HG03280 (cell line): ENCODE results near the gene CDH13.

Experiments used
- ATAC-seq: cut with Tn5 transposase; IDR thresholded peaks from one replicate; pipeline ENCODE4 v1.9.1; 2021; ENCODE audit warnings: mild to moderate bottlenecking, moderate library complexity; ENCODE audit not compliant: unreplicated experiment

CDH13 gene

DNA sequence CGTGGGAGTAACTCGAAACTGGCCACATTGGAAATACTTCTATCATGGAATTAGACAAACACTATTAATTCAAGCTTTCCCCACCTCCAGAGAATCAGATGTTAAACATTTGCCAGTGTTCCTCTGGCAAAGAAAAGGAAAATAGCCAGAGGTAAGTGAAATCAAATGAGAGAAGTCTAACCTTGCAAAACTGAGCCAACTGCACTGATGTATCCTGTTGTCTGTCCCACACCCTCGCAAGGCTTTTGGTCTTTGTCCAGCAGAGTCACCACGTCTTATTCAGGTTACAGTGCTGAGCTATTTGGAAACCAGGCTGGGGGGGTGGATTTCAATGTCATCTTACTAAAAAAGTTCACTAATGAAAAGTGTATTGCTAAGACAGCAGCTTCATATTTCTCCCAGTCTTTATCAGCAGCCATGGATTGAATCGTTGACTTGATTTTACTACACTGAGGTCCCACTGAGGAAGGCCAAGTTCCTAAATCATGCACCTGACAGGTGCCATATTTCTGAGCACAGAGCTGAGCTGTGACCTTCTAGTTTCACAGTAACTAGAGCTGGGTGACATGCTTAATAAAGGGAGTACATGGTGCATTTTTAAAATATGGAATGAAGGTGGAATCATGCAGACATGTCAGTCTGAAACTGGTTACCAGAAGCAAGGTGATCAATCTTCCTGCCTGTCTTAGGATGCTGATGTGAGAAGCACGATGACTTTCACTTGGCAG is 1095.9 kb downstream of the CDH13 start:
- ATAC-seq: no peak

DNA sequence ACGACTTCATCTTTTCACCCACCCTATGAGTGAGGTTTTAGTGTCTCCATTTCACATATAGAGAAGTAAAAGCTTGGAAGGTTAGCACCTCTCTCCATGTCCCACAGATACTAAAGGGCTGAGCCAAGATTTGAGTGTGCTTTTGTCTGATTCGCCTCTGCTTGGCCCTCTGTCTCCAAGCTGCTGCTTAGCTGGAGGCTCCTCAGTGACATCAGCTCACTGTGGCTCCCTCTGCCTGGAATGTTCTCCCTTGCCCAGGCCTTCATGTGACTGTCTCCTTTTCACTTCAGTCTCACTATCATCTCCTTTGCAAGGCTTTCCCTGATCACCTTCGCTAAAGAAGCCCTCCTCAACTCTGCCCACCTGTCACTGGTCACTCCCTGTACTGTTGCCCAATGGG is 1096.5 kb downstream of the CDH13 start:
- no peak for ATAC-seq

DNA sequence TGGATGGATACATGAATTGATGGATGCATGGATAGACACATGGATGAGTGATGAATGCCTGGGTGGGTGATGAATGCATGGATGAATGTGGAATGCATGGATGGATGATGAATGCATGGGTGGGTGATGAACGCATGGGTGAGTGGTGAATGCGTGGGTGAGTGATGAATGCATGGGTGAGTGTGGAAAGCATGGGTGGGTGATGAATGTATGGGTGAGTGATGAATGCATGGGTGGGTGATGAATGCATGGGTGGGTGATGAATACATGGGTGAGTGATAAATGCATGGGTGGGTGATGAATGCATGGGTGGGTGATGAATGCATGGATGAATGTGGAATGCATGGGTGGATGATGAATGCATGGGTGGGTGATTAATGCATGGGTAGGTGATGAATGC is 1097.1 kb downstream of the CDH13 start:
- ATAC-seq: no peak

DNA sequence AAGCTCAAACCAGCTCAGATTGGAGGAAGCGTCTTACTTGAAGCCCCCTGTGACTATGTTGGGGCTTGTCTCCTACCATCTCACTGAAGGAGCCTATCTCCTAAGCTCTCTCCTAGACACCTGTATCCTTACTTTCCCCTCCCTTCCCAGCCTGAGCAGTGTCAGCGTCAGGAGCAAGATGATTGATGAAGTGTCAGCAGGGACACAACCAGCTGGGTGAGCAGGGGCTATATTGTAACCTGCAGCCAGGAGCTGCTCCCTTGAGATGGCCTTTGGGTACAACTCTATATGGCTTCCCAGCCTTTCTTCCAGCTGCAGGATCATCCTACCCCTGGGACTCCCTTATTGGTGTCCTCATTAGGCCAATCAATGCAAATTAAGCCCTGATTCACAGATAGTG is 1097.8 kb downstream of the CDH13 start:
- ATAC-seq: no peak

DNA sequence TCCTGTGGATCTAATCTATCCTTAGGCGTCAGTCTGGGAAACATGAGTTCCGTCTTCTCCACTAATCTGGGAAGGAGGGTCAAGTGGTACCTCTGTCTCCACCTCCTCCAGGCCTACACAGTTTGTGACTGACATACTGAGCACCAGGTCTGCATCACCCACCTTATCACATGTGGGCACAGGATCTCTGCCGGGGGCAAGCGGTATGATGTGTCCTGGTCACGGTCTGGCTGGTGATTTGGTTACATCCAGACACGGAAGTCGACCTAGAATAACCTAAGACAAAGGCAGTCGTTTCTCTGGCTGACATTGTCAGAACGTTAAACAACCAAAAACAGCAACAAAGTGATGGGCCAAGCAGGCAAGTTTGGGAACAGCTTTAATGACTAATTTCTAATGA is 1098.5 kb downstream of the CDH13 start:
- no peak for ATAC-seq

DNA sequence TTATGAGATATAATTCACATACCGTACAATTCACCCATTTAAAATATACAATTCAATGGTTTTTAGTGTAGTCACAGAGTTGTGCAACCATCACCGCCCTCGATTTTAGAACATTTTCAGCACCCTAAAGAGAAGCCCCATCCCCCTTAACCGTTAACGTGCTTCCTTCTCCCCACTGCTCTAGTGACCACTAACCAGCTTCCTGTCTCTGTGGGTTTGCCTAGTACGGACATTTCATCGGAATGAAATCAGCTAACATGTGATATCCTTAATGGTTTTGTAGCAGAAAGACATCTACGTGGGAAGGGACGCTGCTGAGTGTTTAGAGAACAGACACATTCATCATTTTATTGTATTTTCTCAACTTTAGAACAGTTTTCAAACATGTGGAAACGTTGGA is 1100.2 kb downstream of the CDH13 start:
- ATAC-seq: no peak

DNA sequence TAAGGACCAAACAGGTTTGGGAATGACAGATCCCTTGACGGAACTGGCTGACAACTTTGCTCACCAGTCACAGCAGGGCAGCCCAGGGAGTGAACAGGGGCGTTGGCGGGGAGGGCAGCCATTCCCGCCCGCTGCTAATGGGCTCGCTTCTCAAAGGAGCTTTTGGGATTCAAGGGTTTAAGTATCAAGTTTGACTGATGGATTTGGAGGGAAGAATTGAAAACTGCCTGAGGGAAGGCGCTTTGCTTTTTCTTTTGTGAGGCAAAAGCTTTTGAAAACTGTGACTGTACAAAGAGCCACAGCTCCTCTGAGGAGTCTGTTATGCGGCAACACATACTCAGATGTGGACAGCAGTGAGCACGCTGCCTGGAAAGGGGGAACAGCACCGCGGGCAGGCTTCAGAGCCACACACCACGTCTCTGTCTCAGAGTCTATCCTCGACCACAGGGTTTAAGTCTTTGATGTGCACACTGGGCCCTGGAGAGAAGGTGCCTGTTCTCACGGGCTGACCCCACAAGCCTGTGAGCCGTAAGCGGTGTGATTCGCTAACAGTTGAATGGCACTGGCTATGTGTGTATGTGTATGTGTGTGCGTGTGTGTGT is 1101.1 kb downstream of the CDH13 start:
- no peak for ATAC-seq

DNA sequence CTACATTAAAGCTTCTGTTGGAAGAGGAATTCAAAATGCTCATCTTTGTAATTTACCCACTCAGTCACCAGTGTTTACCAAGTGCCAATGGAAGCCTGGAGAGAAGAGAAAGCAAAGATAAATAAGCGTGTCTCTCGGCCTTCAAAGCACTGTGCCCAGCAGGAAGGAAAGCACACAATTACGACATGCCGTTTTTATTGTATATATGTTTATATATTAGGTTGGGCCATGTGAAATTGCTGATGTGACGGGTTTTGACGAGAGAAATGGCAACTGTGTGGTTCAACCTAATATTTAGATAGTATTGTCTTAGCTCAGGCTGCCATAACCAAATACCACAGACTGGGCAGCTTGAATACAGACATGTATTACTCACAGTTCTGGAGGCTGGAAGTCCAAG is 1101.7 kb downstream of the CDH13 start:
- ATAC-seq: no peak

DNA sequence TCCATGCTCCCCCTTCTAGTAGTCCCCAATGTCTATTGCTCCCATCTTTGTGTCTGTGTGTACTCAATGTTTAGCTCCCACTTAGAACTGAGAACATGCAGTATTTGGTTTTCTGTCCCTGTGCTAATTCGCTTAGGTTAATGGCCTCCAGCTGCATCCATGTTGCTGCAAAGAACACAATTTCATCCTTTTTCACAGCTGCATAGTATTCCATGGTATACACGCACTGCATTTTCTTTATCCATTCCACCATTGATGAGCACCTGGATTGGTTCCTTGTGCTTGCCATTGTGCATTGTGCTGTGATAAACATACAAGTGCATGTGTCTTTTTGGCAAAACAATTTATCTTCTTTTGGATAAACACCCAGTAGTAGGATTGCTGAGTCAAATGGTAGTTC is 1104.0 kb downstream of the CDH13 start:
- ATAC-seq: no peak

DNA sequence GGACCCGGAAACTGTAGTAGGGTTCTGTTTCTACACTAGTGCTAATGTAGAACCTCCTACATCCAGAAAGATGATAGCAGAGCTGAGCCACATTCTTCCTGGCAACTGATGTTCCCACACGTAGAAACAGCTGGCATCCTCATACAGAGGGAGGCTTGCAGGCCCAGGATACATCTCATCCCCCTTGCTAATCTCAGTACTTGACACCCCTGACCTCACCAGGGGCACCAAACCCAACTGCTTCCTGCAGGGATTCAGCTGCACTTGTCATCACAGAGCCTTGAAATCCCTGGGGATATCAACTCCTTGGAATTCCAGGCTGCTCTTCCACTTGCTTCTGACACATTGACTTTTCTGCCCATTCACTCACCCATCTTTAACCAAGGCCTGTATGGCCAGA is 1105.8 kb downstream of the CDH13 start:
- ATAC-seq: no peak

DNA sequence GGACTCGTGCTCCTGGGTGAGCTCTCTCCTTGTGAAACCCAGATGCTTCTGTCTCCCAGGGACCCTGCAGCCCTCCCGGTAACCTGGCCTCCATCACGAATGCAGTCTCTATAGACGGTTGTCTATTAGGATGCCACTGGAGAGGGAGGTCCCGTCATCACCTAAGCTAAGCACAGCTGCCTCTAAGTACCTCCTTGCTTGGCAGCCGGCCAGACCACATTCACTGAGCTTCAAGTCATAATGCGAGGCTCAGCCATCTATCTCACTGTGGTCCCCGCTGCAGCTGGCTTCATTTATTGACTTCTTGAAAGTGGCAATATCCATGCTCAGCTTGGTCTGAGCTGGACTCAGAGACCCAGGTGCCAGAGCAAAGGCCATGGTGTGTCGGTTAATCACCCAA is 1106.5 kb downstream of the CDH13 start:
- ATAC-seq: no peak

DNA sequence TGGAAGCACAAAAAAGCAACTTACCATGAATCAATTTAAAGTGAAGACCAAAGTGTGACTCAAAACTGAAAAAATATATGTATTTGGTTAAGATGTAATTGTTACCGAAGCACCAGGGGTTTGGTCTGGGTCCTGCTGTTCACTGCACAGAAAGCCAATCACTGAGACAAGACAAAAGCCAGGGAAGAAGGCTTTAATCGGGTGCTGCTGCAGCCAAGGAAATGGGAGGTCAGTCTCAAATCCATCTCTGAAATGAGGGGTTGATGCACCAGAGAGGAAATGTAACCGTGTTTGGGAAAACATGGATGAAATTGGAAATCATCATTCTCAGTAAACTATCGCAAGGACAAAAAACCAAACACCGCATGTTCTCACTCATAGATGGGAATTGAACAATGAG is 1107.4 kb downstream of the CDH13 start:
- ATAC-seq: no peak

DNA sequence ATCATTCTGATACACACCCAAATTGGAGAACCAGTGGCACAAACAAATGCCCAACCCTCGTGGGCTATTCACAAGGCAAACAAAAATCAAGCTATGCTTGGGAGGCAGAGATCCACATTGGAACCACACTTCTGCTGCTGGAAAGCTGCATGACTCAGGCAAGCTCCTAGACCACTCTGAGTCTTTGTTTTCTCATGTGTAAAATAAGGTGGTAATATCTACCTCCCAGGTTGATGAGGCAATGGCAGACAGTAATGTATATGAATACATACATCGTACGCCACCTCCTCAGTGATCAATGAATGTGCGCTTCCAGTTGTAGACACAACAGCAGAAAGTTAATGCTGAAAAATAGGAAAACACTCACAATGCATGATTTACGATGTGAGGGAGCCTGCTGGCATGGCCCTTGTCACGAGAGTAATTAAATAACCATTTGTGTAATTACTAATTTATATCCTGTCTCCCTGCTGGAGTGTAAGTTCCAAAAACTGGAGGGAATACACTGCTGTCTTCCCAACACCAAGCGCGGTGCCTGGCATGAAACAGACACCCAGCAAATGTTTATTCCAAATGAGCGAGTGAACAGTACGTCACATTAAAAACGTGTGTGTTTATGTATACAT is 1111.1 kb downstream of the CDH13 start:
- no peak for ATAC-seq

DNA sequence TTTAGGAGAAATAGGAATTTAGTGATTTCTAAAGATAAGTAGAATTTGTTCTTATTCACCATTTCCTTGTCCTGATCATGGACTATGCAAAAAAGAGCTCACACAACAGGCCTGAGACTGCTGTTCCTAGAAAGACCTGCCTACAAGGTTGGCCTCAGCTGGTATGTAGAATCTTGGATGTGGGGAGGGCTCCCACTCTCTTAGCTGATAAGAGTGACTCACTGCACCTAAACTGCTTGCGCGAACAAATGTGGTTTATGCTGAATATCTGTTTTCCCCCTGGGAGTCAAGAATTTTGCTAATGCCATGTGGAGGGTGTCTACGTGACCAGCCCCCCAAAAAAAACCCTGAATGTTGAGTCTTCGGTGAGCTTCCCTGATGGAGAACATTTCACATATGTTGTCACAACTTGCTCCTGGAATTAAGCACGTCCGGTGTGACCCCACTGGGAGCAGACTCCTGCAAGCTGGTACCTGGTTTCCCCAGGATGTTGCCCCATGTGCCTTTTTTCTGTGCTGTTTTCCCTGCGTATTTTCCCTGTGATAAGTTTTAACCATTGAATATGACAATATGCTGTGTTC is 1112.2 kb downstream of the CDH13 start:
- no peak for ATAC-seq

DNA sequence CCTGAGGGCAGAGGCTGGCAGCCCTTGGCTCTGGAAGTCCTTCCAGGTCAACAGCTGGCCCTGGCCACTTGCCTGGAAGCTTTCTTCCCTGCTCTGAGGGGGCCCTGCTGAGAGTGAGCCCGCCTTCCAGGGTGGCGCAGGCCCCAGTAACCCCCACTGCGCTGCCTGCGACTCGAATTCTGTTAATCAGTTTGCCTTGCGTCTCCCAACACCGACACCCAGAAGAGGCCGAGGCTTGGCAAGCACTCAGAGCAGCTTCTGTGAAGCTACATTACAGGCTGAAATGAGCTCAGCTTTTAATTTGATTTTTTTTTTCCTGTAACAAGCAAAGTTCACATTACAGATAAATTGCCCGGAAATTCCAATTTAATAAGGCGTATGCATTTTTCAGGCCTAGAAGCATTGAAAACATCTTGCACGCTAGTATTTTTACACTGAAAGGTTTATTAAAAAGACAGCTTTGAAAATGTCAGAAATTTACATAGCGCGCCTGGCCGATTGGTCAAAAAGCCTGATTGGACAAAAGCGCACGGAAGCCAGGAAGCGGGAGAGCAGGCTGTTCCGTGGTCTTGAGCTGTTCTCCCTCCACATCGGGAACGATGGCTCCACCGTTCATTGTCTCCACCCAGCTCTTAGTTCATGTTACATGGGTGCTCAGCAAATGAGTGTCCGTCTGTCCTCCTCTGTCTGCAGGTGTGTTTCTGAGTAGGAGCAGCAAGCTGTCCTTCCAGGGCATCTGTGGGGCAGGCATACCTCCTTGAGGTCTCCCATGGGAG is 1115.5 kb downstream of the CDH13 start:
- ATAC-seq: no peak

DNA sequence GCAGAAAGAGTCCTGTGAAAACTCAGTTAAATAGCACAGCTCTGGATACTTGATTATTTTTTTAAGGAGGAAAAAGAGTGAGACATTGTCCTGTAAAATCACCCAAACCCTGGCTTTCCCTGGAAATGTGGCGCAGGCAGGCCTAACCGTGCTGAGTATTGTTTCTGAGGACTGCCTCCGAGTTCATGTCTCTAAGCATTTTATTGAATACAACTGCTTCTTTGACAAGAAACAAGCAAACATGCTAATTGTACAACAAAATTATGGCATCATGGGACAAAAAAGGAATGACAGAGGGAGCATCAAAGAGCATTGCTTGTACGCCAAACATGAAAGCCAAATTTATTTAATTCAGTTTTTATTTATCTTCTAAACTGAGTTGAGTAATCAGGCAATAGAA is 1116.5 kb downstream of the CDH13 start:
- no peak for ATAC-seq

DNA sequence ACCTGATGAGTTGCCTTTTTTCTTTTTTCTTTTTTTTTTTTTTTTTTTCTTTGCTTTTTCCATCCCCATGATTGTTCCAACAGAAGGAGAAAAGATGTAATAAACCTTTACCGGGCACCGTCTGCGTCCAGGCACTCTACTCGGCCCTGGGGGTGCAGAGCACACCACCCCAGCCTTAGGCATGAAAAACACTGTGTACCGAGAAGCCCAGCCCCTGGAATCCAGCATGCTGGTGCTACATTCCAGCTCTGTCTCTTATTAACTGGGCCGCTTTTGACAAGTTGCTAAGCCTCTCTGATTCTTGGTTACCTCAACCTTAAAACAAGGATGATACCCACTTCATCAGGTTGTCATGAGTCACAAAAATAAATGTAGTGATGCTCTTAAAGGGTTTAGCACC is 1117.0 kb downstream of the CDH13 start:
- no peak for ATAC-seq

DNA sequence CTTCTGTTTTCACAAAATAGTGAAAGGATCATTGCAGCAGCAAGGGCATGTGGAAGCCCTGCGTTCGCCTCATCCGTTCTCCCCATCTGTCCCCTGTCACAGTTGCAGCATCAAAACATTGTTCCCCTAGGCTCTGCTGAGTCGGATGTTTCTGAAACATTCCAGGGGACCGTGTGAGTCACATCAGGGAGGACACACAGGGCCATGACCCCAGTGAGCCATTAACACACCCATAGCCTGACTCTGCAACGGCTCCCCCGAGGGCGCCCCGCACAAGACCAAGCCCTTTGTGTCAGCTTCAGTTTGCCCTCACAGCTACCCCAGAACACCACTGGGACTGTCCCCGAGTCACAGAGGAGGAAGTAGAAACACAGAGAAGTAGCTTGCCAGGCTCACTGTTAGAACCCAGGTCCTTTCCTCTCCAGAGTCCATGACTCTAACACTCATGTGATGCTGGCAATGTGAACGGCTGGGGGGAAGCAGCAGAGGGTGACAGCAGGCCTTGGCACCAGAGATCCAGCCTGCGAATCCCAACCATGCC is 1117.7 kb downstream of the CDH13 start:
- ATAC-seq: peak; percentile 63

DNA sequence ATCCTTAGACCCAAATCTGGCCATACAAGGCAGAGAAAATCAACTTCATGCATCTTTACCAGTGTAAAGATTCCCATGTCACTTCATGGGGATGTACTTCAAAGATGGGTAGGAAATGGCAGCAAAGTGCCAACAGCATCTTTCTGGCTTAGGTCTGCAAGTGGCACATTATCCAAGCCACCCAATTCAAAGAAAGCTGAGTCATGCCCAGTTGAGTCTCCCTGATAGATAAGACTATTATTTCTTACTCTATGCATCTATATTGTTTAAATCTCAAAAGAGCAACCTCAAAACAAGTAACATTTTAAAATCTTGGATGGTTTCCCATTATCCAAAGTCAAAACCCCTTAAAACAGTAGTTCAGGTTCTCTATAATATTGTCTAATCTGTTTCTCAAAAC is 1119.8 kb downstream of the CDH13 start:
- ATAC-seq: no peak

DNA sequence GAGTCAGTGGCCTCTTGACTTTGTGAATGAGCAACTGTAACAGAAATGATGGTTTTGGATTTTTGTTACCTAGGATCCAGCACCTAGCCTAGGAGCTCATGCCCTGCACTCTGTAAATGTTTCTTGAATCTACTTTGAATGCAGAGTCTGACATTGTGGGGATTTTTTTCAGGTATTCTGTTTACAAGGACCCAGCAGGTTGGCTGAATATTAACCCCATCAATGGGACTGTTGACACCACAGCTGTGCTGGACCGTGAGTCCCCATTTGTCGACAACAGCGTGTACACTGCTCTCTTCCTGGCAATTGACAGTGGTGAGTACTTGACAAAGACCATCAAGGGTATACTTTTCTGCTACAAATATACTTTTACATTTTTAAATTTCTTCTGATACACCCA is 1121.2 kb downstream of the CDH13 start:
- ATAC-seq: no peak

DNA sequence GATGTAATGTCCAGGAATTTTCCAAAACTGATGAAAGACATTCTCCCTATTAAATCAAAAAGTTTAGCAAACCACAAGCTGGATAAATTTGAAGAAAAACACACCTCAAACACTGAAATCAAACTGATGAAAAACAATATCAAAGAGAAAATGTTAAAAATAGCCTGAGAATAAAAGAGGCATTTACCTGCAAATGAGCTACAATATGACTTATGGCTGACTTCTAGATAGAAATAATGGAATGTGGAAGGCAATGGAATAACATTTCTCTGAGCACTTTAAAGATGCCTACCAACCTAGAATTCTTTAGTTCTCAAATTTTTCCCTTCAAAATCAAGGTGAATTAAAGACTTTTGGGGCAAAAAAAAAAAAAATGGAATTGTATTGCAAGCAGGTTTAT is 1128.6 kb downstream of the CDH13 start:
- no peak for ATAC-seq
